HepG2 (cell line): ENCODE results near the gene PPIL6. TPM values are rescaled to one million over a fixed set of nuclear protein-coding genes. Genes with fewer than 3 reads are reported as not detected.

Experiments used
- EHMT2 ChIP-seq: fragments of 200-600 bp; sonication (generic); IDR thresholded peaks from 2 replicates; pipeline ENCODE4 v1.7.0; 2017; ENCODE audit warnings: antibody characterized with exemption, low read depth, low read length, borderline replicate concordance
- ETV6 ChIP-seq: sonication (generic); formaldehyde crosslinking; conservative IDR thresholded peaks from 2 replicates; pipeline ENCODE4 v1.4.0; 2020; ENCODE audit warnings: missing genetic modification reagents
- FOXJ3 ChIP-seq: sonication (generic); formaldehyde crosslinking; IDR thresholded peaks from 2 replicates; pipeline ENCODE4 v1.4.0; 2020; ENCODE audit warnings: missing genetic modification reagents, mild to moderate bottlenecking, borderline replicate concordance
- GMEB2 ChIP-seq: IDR thresholded peaks from 2 replicates; pipeline ENCODE4 v1.6.1; 2016; ENCODE audit warnings: missing biosample characterization, missing genetic modification reagents, low read depth
- HNRNPH1 ChIP-seq: fragments of 200-400 bp; formaldehyde crosslinking; optimal IDR thresholded peaks from 2 replicates; pipeline ENCODE3; 2017; ENCODE audit warnings: mild to moderate bottlenecking, low read depth, low read length
- KMT2B ChIP-seq: IDR thresholded peaks from 2 replicates; pipeline ENCODE4 v1.6.1; 2016; ENCODE audit warnings: missing genetic modification reagents, missing compliant biosample characterization
- MAX ChIP-seq: IDR thresholded peaks from 2 replicates; pipeline ENCODE4 v1.6.1; 2012; ENCODE audit warnings: inconsistent platforms
- MIER3 ChIP-seq: IDR thresholded peaks from 2 replicates; pipeline ENCODE4 v1.6.1; 2016; ENCODE audit warnings: missing compliant biosample characterization, borderline replicate concordance
- MLLT10 ChIP-seq: sonication (generic); formaldehyde crosslinking; IDR thresholded peaks from 2 replicates; pipeline ENCODE4 v1.4.0; 2020; ENCODE audit warnings: missing genetic modification reagents
- MLXIP ChIP-seq: sonication (generic); formaldehyde crosslinking; IDR thresholded peaks from 2 replicates; pipeline ENCODE4 v1.9.0; 2021; ENCODE audit warnings: missing genetic modification reagents, borderline replicate concordance
- NCOA1 ChIP-seq: sonication (generic); formaldehyde crosslinking; IDR thresholded peaks from 2 replicates; pipeline ENCODE4 v1.9.0; 2021; ENCODE audit warnings: missing genetic modification reagents
- TRAFD1 ChIP-seq: sonication (generic); formaldehyde crosslinking; IDR thresholded peaks from 2 replicates; pipeline ENCODE4 v1.5.1; 2020; ENCODE audit warnings: missing genetic modification reagents, mild to moderate bottlenecking, borderline replicate concordance
- YEATS4 ChIP-seq: sonication (generic); formaldehyde crosslinking; IDR thresholded peaks from 2 replicates; pipeline ENCODE4 v1.4.0; 2020; ENCODE audit warnings: missing genetic modification reagents, borderline replicate concordance
- ZMAT3 ChIP-seq: sonication (generic); formaldehyde crosslinking; conservative IDR thresholded peaks from 2 replicates; pipeline ENCODE4 v1.7.0; 2021; ENCODE audit warnings: missing genetic modification reagents
- ZMYM4 ChIP-seq: sonication (generic); formaldehyde crosslinking; IDR thresholded peaks from 2 replicates; pipeline ENCODE4 v1.8.1; 2023; ENCODE audit warnings: mild to moderate bottlenecking, missing genetic modification reagents
- ZNF138 ChIP-seq: sonication (generic); formaldehyde crosslinking; IDR thresholded peaks from 2 replicates; pipeline ENCODE4 v1.5.0; 2020; ENCODE audit warnings: mild to moderate bottlenecking, low read depth, missing genetic modification reagents
- ZNF251 ChIP-seq: sonication (generic); formaldehyde crosslinking; IDR thresholded peaks from 2 replicates; pipeline ENCODE4 v1.9.0; 2021; ENCODE audit warnings: mild to moderate bottlenecking, missing genetic modification reagents
- ZNF260 ChIP-seq: sonication (generic); formaldehyde crosslinking; IDR thresholded peaks from 2 replicates; pipeline ENCODE4 v1.4.0; 2020; ENCODE audit warnings: missing genetic modification reagents, low read depth, mild to moderate bottlenecking, borderline replicate concordance
- ZNF414 ChIP-seq: sonication (generic); formaldehyde crosslinking; IDR thresholded peaks from 2 replicates; pipeline ENCODE4 v1.5.0; 2020; ENCODE audit warnings: missing genetic modification reagents
- ZNF484 ChIP-seq: sonication (generic); formaldehyde crosslinking; IDR thresholded peaks from 2 replicates; pipeline ENCODE4 v1.5.1; 2020; ENCODE audit warnings: mild to moderate bottlenecking, low read depth, missing genetic modification reagents, borderline replicate concordance
- ZNF747 ChIP-seq: sonication (generic); formaldehyde crosslinking; IDR thresholded peaks from 2 replicates; pipeline ENCODE4 v1.8.1; 2023; ENCODE audit warnings: missing genetic modification reagents, mild to moderate bottlenecking, borderline replicate concordance
- ZSCAN30 ChIP-seq: sonication (generic); formaldehyde crosslinking; IDR thresholded peaks from 2 replicates; pipeline ENCODE4 v1.5.0; 2020; ENCODE audit warnings: mild to moderate bottlenecking, missing genetic modification reagents
- polyA plus RNA-seq, 8 experiments: library from polyadenylated mRNA; depleted of rRNA in 3 of 8; stranded (reverse) in 7 of 8; unstranded in 1 of 8; fragments of >200 nt; fragmentation: Illumina TruSeq in 4 of 8; extraction: Trizol in 4 of 8; gene quantifications; 2 replicates each; pipeline versions ENCODE4 v1.2.1 to v1.2.3, GENCODE V29; 2011 to 2016; ENCODE audit warnings: low read depth in 4 of 8, missing spikeins in 1 of 8, mixed read lengths in 1 of 8; ENCODE audit not compliant: insufficient read depth in 1 of 8
- total RNA-seq, 5 experiments: library from RNA; depleted of rRNA; stranded (reverse); fragments of >200 nt; fragmentation: Illumina TruSeq; extraction: Trizol; gene quantifications; 2 replicates each; pipeline ENCODE4 v1.2.3, GENCODE V29; 2016; ENCODE audit warnings: low read depth in 1 of 5

Gene PPIL6
- total and polyA plus RNA-seq, 2 of the 13 experiments (the other 11 are each of a cell fraction or from before 2014, with no cell fraction given) = 0.22 to 0.46 TPM

GRCh38 chr6:109381747-109382575 lies 58.5 kb downstream of the PPIL6 start, which contains the start of gene CD164 (continued):
- peak; percentile 89 for TF ChIP-seq KMT2B (CRISPR knock-in tag)
- TF ChIP-seq GMEB2 (CRISPR knock-in tag) = peak; percentile 63
- TF ChIP-seq FOXJ3 = 0 out of 2 replicates have a peak, but pooled peaks have one; percentile 27
- TF ChIP-seq ZNF414 (CRISPR knock-in tag) = no peak
- no peak for TF ChIP-seq ZSCAN30 (CRISPR knock-in tag)
- TF ChIP-seq ZNF251 (CRISPR knock-in tag) = no peak
- no peak for TF ChIP-seq ZNF260 (CRISPR knock-in tag)
- TF ChIP-seq NCOA1 (CRISPR knock-in tag) = no peak
- peak; percentile 82 for TF ChIP-seq YEATS4 (CRISPR knock-in tag)
- peak; percentile 82; the same call in 1 of the 2 replicates for TF ChIP-seq ZNF138 (CRISPR knock-in tag)
- 0 out of 2 replicates have a peak, but pooled peaks have one; percentile 45 for TF ChIP-seq MLXIP (CRISPR knock-in tag)
- TF ChIP-seq EHMT2 = no peak
- no peak for TF ChIP-seq TRAFD1 (CRISPR knock-in tag)
- peak; percentile 67; the same call in 1 of the 2 replicates for TF ChIP-seq MAX
- no peak for TF ChIP-seq ZNF484
- peak; percentile 64 for TF ChIP-seq ZMYM4
- no peak for TF ChIP-seq HNRNPH1
- peak; percentile 34; the same call in 1 of the 2 replicates for TF ChIP-seq ETV6 (CRISPR knock-in tag)
- TF ChIP-seq MIER3 (CRISPR knock-in tag) = peak; percentile 11; the same call in 1 of the 2 replicates
- no peak for TF ChIP-seq MLLT10 (CRISPR knock-in tag)
- TF ChIP-seq ZMAT3 (CRISPR knock-in tag) = 0 out of 2 replicates have a peak, but pooled peaks have one; percentile 78
- TF ChIP-seq ZNF747 = no peak
